HG03139 (cell line): Measurements from ENCODE around the gene CDC7.
"Not testable (repeated sequence)": the region's sequence is repeated elsewhere in the genome, so short reads cannot be mapped to it uniquely, and the experiment has no call there.

Source experiments
- ATAC-seq: cut with Tn5 transposase; IDR thresholded peaks from one replicate; pipeline ENCODE4 v1.9.1; 2021; ENCODE audit not compliant: unreplicated experiment

CDC7 gene

DNA sequence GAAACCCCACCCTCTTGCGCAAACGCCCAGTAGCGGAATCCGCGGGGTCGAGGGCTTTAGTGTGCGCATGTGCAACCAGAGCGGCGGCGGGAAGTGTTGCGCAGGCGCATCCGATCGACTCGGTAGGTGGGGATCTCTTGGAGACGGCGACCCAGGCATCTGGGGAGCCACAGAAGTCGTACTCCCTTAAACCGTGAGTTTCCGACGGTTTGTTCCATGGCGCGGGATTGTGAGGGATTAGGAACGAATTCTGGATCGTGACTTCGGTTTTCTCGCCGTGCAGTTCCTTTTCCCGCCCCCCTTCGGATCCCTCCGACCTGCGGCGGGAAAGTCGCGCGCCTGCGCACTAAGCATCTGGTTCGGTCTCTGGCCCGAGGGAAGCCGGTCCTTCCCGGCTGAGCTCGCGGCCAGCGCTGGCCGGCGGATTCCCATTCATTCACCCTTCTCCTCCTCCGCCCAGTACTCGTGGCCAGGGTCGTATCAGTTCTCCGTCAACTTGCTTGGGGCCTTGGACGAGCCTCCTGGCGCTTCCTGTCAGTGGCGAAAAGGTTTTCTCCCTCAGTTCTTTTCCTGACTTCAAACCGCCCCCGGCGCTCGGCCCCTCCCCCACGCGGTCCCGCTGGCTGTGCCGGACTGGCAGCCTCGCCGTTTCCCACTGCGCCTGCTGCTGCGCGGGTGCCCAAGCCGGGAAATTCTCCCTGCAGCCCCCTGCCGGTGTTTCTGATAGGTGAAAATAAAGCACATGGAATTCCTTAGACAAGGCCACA is at the start of gene CDC7:
Gene CDC7 (plus strand): TSS at position 96 of the 767 bp plus-strand sequence. CDS start 866 bp downstream, outside the sequence.
- peak; percentile 69 for ATAC-seq

DNA sequence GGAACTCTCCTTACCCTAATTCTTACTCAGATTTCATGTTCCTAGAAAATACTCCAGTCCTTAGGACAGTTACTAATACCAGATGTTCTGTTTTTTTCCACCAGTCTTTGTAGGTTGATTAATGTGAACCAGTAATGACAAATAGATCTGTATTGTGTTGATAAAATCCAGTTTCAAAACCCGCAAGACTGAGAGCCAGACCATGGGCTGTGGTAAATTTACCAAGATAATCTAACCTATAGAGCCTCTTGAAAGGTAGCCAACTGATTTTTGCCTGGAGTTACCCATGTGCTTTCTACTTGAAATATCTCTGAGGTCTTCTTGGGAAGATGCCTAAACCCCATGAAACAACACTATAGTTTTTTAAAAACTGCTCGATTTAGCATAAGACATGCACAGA is 46.5 kb upstream of the CDC7 start:
- no peak for ATAC-seq

DNA sequence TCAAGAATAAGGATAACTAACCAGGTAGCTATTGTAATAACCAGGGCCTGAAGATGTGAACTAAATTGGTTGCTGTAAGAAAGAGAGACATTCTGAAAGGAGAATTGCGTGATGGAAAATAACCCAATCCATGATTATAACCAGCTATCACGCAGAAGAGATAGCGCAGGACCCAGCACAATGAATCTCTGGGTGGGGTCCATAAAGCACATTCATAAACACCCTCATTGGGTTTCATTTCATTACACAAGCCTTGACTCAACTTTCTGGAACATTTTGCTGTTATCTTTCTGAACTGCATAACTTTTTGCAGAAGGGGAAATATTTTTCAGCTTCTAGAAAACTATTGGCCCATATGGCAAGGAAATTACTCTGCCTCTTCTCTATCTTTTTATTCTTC is 45.3 kb upstream of the CDC7 start:
- ATAC-seq: no peak

DNA sequence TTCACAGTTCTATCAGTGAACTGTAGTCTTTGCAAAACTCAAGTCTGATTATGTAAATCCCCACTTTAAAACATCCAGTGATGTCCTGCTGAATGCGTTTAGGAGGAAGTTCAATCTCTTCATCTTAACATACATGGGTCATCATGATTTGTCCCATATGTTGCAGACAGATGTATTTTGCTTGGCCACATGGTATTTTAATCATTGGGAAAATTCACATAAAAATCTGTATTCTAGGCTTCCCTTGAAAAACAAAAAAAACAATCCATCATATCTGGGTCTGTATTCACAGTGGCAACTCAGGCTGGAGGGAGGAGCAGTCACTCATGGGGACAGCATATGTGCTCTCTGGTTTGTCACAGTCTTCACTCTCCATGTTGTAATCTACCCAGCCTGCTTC is 44.8 kb upstream of the CDC7 start:
- no peak for ATAC-seq

DNA sequence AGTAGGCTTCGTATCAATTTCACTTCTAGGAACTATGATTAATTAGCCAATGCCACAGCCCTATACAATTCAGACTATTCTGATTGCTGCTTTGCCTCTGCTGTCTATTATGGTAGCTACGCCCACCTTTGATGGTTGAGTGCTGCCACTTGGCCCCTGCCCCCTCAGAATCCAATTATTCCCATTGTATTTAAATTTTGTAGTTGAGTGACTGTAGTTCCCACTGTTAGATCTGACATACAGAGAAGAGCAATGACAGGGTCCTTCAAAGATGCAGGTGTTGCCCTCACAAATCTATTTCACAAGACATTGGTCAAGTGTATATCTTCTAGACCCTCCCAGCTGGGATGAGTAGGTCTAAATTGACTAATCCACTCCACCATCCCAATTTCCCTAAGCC is 35.3 kb upstream of the CDC7 start:
- ATAC-seq: not testable (repeated sequence)

DNA sequence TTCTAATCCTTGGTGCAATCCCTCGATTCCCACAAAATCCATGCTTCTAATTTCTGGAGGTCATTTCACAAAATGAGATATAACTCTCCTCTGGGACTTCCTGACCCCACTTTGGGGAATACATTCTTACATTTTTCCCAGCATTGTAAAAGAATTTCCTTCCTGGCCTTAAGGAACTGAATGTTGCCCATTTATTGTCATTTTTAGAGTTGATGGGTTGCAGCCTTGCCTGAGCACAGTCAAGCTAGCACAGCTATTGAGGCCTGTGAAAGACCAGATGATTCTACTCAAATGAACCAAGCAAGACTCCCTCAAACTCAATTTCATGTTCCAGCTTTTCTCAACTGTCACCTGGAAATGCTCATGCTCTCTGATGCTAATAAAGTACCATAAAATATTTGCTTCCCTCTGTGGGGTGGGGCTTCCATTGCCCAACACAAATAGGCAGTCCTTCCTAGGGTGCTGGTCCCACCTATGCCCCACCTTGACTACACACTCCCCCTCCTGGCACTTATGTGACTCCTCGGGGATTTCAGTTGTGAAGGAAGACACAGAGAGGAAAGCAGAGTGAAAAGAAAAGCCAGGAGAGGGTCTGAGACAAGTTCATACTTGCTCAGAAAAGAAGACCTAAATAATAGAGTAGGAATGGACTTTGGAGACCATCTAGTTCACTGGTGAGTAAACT is 24.0 kb upstream of the CDC7 start:
- no peak for ATAC-seq

DNA sequence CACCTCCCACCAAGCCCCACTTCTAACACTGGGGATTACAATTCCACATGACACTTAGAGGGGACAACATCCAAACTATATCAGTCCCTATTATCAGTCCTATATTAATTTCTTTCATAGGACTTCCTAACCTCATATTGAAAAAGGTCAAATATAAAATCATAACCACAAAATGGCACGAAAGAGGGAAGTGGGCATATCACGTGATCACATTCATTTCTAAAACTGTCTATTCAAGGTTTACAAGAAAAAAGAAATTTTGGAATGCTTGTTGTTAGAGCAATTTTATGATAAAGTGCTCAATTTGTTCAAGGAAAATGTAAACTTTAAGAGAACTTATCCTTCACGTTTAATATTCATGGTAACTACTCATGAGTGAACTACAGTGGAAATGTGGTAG is 13.2 kb upstream of the CDC7 start:
- ATAC-seq: no peak

DNA sequence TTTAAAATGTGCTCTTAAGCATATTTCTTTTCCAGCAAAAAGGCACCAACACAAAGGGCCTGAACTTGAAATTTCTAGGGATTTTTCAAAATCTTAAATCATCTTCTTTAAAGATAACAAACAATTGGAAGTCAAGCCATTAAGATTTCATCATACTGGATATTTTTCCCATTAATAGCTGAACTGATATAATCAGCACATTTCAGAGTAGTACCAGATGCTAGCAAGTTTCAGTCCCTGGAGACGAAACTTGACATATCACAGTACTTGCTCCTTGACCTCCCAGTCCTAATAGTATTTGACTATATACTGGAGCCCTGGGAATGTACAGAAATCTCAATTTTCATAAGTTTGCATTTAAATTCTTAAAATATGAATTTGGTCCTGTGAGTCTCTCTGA is 10.2 kb upstream of the CDC7 start:
- no peak for ATAC-seq

DNA sequence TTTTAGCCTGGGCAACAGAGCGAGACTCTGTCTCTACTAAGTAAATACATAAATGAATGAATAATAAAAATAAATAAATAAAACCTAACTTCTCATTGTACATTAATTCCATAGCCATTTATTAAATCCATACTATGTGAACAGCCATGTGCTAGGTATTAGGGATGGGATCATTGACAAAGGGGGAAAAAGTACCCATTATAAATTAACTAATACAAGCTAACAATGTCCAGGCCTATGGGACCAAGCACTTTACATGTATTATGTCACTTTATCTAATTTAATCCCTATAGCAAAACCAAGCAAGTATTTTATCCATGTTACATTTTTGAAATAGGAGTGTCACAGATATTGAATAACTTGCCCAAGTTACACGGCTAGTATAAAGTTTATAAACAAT is 2.6 kb upstream of the CDC7 start:
- ATAC-seq: no peak

DNA sequence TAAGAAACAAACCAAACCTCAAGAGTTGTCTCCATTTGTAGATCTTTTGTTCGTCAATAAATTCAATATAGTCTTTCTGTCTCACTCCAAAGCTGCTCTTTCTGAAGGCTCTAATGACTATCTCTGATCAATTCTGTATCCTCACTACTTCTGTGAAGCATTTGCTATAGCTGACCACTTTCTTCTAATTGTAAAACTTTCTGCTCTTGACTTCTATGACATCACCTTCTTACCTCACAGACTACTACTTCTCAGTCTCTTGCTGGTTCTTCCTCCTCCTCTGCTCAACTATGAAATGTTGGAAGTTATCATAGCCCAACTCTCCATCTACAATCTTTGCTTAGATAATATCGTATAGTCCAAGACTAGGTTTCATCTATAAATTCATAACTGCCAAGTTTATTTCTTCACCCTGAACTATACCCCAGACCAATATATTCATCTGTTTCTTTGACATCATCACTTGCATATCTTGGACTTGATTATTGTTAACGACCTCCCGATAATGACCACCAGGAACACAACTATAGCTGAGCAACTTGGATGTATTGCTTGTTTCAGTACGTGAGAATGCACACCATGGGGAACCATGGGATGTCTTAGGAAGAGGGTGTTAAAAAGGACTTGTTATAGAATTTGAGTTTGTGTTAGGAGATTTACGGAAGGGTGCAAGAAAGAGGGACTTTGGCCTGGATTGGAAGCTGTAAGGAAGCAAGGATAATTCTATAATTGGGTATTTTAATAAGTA is 2.0 kb upstream of the CDC7 start:
- no peak for ATAC-seq

DNA sequence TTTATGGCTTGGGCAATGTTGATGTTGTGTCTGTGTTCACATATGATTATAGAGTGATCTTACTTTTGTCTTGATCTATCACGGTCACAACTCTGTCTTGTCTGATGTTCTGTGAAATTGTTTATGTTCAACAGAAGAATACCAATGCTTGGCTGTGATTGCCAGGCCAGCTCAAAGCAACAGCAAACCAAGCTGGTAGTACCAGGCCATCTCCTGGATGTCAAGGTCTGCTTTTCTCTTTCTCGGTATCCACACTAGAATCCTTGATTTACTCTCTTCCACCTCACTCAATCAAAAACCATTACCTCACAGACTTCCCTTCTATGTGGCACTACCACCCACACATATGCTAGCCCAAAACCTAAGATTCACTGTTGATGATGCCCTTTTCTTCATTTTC is 1.3 kb upstream of the CDC7 start:
- no peak for ATAC-seq

DNA sequence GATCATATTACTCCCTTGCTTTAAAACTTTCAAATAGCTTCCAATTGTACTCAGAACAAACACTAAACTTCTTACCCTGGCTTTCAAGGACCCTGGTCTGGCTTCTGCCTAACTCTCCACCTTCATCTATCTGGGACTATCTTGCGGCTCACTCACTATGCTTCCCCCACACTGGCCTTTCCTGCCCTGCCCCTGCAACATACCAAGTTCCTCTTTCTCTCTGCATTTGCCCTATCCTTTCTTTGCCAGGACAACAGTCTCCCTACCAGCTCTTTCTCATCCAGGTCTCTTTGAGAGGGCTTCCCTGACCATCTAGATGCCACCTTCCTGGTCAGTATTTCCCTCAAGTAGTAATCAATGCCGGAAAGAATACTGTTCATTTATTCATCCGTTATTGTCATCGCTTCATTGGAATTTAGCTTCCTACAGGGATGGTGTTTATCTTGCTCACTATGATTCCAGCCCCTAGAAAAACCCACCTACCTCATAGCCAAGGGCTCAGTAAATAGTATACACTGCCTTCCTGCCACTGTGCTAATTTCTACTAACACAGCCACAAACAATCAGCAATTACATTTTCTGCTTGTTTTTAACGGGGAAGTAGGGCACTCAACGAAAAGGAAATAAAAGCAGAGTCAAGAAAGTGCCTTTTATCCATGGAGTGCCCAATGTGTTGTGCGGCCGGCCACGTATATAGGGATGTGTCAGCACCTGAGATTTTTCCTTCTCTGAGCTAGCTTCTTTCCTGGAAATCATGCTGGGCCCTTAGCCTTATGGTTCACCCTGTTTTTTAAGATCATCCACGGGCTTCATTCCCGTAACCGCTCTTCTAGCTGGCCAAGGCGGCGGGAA is 521 bp upstream of the CDC7 start:
- peak; percentile 8 for ATAC-seq

DNA sequence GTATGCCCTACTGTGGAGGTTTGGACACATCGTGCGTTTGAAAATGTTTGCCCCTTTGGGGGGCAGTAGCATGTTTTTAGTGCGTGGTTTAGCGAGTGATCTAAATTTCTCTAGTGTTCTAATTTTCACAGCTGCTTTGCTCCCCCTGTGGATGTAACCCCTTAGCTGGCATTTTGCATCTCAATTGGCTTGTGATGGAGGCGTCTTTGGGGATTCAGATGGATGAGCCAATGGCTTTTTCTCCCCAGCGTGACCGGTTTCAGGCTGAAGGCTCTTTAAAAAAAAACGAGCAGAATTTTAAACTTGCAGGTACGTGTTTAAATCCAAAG is 836 bp downstream of the CDC7 start:
- ATAC-seq: peak; percentile 10

DNA sequence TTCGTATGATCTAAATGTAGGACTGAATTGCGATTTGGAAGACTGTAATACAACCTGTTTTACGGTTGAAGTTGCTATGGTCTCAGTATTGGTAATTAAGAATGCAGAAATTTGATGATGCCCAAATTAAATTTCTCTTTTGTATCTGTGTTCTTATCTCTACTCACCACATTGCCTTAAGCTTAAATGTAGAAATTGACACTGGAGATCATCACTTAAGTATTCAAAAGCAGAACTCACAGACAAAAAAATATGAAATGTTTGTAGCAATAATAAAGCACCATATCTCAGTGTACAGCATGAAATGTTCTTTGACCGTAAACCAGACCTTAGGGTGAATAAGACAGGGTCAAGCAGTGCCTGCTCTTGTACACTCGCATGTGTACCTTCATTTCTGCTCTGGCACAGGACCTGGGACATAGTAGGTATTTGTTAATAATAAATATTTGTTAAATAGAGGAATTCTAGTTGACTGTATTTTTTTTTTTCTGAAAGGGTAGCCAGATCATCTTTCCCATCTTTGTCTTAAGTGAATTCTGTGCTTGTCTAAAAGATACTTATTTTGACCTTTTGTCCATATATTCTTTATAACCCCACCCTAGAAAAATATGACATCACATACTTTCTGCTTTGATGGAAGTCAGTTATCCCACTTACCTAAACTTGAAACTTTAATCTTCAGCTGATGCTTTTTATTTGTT is 1.5 kb downstream of the CDC7 start:
- ATAC-seq: no peak

DNA sequence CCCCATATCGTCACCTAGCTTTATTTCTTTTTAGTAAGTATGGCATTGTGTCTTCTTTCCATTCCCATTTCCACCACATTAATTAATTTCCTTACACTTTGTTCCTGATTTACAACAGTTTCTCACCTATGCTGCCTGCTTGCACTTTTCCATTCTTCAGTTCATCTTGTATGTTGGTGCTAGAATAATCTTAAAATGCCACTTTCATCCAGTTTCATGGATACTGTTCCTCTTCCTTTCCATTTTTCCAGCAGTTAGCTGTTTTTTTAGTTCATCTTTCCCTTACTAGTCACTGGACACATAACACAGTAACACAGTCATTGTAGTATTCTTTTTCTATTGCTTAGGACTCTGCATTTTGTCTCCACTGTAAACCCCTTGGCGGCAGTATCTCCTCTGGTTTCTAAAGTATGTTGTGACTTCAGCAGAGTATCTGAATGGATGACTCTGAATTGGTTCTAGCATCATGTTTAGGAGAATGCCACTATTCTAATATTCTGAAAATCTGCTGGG is 2.1 kb downstream of the CDC7 start:
- ATAC-seq: no peak

DNA sequence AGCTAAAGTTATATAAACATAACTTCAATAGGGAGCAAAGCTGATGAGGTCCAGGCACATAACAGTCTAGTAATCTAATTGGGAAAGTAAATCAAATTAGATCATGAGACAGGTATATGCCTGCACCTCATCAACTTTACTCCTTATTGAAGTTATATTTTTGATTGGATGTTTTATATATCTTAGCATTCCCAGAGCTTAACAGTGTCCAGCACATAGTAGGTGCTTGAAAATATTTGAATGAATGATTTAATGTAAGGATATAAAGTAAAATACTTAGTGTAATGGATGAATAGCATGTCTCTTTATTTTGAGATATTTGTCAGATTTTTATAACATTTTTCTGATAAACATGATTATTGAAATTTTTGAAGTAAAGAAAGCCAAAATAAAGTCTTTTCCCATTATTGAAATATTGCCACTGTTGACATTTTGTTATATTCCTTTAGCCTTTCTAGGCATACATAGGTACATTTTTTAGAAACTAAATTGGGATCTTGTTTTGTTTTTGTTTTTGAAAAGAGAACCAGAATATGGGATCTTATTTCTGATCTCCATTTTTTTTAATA is 2.8 kb downstream of the CDC7 start:
- ATAC-seq: no peak

DNA sequence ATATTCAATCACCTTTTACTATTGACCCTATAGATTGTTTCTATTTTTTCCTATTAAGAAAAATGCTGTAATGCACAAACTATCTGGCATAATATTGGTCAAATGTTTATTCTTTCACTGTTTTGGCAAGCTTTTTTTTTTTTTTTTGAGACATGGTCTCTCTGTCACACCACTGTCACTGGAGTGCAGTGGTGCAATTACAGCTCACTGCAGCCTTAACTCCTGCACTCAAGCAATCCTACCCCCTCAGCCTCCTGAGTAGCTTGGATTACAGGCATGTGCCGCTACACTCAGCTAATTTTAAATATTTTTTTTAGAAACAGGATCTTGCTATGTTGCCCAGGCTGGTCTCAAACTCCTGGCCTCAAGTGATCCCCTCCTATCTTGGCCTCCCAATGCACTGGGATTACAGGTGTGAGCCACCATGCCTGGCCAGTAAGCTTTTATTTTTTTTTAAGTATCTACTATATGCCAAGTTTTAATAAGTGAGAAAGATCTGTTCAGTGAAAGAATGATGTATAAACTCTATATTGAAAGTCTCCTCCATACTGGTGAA is 3.4 kb downstream of the CDC7 start:
- ATAC-seq: no peak

DNA sequence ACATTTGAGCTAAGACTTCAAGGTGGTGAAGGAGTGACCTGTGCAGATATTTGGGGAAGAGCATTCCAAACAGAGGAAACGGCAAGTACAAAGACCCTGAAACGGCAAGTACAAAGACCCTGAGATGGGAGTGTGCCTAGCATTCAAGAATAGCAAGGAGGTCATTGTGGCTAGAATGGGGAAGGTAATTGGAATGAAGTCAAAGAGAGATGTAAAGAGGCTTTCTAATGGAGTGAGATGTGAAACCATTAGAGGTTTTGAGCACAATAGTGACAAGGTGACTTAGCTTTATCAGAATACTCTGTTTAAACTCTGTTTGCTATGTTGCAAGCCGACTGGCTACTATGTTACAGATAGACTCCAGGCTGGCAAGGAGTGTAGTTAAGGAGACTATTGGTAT is 4.4 kb downstream of the CDC7 start:
- no peak for ATAC-seq

DNA sequence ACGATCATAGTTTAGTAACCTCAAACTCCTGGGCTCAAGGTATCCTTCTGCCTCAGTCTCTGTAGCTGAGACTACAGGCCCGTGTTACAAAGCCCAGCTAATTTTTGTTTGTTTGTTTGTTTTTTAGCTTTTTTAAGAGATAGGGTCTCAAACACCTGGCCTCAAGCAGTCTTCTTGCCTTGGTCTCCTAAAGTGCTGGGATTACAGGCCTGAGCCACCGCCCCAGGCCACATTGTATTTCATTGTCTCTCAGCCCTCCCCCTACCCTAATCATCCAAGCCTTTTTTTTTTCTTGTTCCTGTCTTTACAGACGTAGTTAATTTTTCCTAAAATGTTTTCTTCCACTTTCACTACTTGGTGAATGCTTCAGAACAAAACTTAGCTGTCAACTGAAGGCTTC is 5.4 kb downstream of the CDC7 start:
- ATAC-seq: no peak

DNA sequence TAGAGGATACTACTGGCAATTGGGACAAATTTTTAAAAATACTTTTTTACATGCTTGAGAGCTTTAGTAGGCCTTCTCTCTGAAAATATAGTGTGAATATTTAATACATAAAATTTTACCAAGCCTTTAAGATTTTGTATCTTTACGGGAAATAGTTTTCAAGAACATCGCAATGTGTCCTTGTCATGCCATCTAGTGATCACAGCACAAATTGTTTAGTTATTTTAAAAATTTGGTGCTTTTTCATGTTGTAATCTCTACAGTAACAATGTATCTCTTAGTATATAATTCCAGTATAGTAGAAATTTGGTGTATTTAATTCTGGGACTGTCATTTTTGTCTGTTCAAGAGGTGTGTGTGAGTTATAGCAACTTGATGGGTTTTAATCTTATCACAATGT is 6.7 kb downstream of the CDC7 start:
- ATAC-seq: no peak
